ENCODE measurements around the gene PIBF1. TPM values are rescaled to one million over a fixed set of nuclear protein-coding genes. Genes with fewer than 3 reads are reported as not detected.

PIBF1 gene
- total RNA-seq, 1 experiment from 2014 or later: 18.5 TPM

DNA sequence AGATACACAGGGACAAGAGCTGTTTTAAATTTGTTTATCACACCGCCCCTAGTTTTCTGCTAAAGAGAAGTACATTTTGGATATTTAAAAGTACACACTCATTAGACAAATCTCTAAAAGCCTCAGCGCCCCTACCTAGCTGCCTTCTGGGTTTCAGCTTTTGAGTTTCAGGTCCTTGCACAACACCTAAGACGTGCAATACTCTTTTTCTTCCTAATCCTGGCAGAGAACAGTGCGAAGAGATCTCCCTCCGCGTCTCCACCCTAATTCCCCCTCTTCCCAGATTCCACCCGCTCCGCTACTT is 276.5 kb downstream of the PIBF1 start:
- DNase-seq (ENCODE audit: low spot score): no peak

DNA sequence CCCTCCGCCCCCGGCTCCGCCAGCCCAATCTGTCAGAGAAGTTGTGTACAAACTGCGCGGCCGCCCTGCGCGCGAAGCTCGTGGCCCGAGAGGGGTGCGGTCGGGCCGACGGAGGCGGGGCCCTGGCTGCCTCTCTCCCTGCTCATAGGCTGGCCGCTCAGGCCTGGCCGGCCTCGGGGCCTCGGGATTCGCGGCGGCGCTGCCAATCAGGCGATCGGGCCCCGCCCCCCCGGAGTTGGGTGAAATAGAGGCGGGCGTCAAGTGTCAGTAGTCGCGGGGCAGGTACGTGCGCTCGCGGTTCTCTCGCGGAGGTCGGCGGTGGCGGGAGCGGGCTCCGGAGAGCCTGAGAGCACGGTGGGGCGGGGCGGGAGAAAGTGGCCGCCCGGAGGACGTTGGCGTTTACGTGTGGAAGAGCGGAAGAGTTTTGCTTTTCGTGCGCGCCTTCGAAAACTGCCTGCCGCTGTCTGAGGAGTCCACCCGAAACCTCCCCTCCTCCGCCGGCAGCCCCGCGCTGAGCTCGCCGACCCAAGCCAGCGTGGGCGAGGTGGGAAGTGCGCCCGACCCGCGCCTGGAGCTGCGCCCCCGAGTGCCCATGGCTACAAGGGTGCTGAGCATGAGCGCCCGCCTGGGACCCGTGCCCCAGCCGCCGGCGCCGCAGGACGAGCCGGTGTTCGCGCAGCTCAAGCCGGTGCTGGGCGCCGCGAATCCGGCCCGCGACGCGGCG is 277.0 kb downstream of the PIBF1 start, which contains the start of gene KLF5:
KLF5 (plus strand) TSS at position 270 of the 724 bp plus-strand sequence; CDS start at position 593, 323 bp downstream.
- DNase-seq (ENCODE audit: low spot score): peak; percentile 100

- DNase-seq (ENCODE audit: low spot score): peak; percentile 75
Measured at GRCh38 chr13:73059460-73060250, 277.7 kb downstream of the PIBF1 start.

- DNase-seq (ENCODE audit: low spot score): peak; percentile 90
Measured at GRCh38 chr13:73060251-73061160, 278.6 kb downstream of the PIBF1 start.

DNA sequence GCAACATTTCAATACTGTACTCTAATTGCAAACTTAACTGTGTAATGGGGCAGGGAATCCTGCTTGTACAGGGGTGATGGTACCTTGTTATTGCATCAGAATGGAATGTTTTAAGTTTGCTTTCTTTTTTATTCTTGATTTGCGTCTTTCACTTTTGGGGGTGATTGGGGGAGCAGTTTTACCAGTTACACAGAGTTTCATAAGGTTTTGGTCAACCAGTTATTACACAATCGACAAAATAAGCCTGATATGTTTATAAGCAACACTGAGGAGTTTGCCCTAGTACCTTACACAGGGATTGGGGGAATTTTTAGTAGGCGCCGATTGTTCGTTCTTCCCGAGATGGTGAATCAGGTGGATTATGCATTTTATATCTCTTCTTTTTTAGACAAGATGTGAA is 279.5 kb downstream of the PIBF1 start:
- peak; percentile 87 for DNase-seq (ENCODE audit: low spot score)

DNA sequence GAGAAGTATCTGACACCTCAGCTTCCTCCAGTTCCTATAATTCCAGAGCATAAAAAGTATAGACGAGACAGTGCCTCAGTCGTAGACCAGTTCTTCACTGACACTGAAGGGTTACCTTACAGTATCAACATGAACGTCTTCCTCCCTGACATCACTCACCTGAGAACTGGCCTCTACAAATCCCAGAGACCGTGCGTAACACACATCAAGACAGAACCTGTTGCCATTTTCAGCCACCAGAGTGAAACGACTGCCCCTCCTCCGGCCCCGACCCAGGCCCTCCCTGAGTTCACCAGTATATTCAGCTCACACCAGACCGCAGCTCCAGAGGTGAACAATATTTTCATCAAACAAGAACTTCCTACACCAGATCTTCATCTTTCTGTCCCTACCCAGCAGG is 279.9 kb downstream of the PIBF1 start:
- no peak for DNase-seq (ENCODE audit: low spot score)

GRCh38 chr13:73062468-73062867 is 280.5 kb downstream of the PIBF1 start:
- peak; percentile 77 for DNase-seq (ENCODE audit: low spot score)

DNA sequence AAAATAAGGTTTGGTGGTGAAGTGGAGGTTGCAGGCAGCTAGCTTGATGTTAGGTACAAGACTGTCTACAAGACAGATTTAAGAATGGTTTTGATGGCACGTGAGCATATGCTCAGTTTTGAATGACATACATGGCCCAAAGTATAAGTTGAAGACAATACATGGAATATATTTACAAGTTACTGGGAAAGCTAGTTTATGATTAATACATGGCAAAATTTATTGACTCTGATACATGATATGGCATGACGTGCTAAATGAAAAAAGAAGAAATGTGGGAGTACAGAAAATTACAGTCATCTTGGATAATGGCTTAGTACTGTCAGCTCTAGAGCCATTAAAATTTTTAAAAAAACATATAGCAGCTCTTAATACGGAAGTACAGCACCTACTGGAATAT is 281.2 kb downstream of the PIBF1 start:
- DNase-seq (ENCODE audit: low spot score): peak; percentile 65

DNA sequence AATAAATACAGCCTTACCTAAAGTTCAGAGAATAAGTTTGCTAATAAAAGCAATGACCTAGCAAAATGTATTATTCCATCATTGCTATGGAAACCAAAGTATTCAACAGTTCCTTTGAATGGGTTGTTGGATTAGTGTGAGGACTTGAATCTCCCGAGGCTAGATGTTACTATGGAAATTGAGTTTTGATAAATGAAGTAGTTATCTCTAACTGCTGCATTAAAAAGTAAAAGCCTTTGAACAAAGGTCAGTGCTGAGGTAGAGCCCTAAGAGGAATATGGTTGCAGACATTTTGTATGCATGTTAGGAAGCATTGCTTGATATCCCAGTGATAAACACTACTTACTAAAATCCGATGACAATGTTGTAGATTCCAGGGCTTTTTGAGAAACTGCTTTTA is 283.1 kb downstream of the PIBF1 start:
- peak; percentile 75 for DNase-seq (ENCODE audit: low spot score)

GRCh38 chr13:73065665-73066340 is 283.9 kb downstream of the PIBF1 start:
- DNase-seq (ENCODE audit: low spot score): peak; percentile 99

Small RNAs within 50 kb of the gene (small RNA-seq; reads per million reads assigned to genes)
- gene RNU6-79P: not detected

Other genes starting within 250 kb of the PIBF1 start
- gene MZT1, start 54.5 kb upstream of the PIBF1 start, total RNA-seq (2014; rRNA removed; shearing (Covaris generic)): 26.1 and 26.2 TPM in 2 replicates
- gene BORA, start 54.2 kb upstream of the PIBF1 start, total RNA-seq (2014; rRNA removed; shearing (Covaris generic)): 13.4 and 17.3 TPM in 2 replicates
- gene DIS3, start 233 bp upstream of the PIBF1 start, total RNA-seq (2014; rRNA removed; shearing (Covaris generic)): 80.5 and 85.3 TPM in 2 replicates

Measured in HT-29 (cell line).